CD4-positive, alpha-beta T cell treated with Interleukin-6 at 100 ng/mL for 8 hours (primary cell): Measurements from ENCODE around the gene ASB3.
A peak's percentile ranks its signal among the peaks of the same experiment; 100 is the strongest.
"Not testable (repeated sequence)": the region's sequence is repeated elsewhere in the genome, so short reads cannot be mapped to it uniquely, and the experiment has no call there.

Experiments
- DNase-seq: peaks from one replicate; pipeline ENCODE4 v3.0.0-alpha.2; 2020; ENCODE audit warnings: mixed read lengths, low spot score

Gene ASB3

GRCh38 chr2:53786705-53787613 is at the start of gene ASB3, which contains the start of gene ERLEC1:
ASB3 (minus strand) TSS chr2:53786953; CDS start chr2:53765572, 21,381 bp downstream.
ERLEC1 (plus strand) TSS chr2:53787044; CDS start chr2:53787211, 167 bp downstream.
- DNase-seq = peak; percentile 84

- DNase-seq = not testable (repeated sequence)
Observed at GRCh38 chr2:53829980-53830290, 43.2 kb upstream of the ASB3 start.

DNA sequence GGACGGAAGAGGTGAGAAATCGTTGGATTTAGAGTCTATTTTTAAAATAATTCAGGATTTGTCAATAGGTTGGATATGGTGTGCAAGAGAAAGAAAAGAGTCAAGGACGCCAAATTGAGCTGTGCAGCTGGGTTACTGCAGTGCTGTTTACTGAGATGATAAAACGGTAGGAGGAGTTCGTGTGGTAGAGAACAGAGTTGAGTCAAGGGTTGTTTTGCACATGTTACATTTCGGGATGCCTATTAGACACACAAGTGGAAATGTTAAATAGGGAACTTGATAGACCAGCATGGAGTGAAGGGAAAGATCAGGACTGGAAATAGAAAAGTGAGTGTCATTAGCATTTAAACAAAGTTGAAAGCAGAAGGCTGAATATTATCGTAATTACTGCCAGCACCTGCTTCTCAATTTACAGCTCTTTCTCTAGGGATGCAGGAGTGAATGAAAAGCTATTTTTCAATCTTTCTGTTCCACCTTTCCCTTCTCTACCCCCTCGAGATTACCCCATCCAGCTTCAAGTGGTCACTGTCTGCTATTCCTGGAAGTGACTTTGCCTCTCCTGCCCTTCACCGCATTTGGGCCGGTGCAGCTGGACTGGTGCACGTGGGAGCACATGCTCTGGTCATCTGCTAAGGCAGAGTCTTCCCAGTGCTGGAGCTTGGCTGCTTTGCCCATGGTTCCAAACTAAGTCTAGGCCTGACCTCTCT is 42.7 kb upstream of the ASB3 start:
- no peak for DNase-seq

- DNase-seq = no peak
Observed at GRCh38 chr2:53828331-53828730, 41.6 kb upstream of the ASB3 start.

DNA sequence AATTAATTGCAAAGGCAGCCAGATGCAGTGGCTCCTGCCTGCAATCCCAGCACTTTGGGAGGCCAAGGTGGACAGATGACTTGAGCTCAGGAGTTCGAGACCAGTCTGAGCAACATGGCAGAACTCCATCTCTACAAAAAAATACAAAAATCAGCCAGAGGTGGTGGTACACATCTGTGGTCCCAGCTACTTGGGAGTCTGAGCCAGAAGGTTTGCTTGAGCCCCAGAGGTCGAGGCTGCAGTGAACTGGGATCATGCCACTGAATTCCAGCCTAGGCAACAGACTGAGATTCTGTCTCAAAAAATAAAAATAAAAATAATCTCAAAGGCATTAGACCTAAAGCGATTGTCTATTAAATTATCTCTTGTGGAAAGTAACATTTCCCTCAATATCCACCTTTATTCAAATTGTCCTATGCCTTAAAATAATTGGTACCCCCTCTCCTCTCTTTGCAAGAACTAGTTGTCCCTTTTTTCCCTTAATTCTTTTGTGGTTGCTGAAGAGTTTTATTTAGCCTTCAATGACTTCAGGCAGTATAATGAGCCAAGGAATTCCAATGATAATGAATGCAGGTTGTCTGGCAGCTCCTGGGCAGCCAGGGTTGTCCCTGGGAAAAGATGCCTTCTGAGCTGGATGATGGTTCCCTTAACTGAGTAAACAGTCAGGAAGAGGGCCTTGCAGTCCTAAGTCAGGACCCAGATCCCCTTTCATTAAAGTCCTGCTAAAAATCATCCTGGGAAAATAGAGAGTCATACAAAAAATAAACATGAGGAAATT is 40.8 kb upstream of the ASB3 start:
- DNase-seq = no peak

- DNase-seq = no peak
Observed at GRCh38 chr2:53826587-53827397, 40.0 kb upstream of the ASB3 start.

DNA sequence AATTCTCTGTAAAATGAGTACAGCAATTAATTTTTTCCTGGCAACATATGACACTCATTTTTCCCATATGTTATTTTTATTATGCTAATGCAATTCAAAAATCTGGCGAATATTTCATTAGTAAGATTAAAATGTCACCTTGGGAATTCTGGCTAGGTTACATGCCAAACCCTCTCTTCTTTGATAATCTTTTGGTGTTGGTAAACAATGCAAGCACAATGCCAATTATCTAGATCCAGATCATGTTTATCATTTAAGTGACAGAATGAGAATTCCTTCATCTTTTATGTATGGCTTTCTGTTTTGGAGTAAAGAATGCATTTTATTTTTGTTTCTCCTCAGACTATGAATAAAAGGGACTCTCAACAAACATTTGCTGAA is 39.3 kb upstream of the ASB3 start:
- no peak for DNase-seq

DNA sequence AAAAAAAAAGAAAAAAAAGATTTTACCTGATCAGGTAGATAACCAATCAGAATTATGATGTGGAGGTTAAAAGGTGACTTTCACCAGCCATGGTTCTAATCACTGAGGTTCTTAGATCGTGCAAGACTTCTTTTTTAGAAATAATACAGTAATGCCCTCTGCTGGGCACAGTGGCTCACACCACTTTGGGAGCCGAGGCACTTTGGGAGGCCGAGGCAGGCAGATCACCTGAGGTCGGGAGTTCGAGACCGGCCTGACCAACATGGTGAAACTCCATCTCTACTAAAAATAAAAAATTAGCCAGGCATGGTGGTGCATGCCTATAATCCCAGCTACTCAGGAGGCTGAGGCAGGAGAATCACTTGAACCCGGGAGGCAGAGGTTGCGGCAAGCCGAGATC is 36.9 kb upstream of the ASB3 start:
- DNase-seq = not testable (repeated sequence)

GRCh38 chr2:53821810-53822209 is 35.1 kb upstream of the ASB3 start:
- DNase-seq = no peak

DNA sequence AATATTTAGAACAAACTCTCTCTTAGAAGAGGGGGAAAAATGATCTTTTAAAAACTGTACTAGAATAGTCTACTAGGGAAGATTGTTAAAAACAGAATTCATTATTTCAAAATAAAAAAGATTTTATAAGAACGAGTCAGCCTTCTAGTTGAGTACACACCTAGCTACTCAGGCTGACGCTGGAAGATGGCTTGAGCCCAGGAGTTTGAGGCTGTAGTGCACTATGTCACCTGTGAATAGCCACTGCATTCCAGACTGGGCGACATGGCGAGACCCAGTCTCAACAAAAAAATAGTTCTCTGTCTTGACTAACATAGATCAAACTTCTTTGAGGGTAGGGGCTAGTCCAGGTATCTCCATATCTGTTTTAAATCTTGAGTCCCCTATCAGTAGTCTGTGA is 34.0 kb upstream of the ASB3 start:
- DNase-seq = no peak

- DNase-seq = no peak
Observed at GRCh38 chr2:53820048-53820447, 33.3 kb upstream of the ASB3 start.

DNA sequence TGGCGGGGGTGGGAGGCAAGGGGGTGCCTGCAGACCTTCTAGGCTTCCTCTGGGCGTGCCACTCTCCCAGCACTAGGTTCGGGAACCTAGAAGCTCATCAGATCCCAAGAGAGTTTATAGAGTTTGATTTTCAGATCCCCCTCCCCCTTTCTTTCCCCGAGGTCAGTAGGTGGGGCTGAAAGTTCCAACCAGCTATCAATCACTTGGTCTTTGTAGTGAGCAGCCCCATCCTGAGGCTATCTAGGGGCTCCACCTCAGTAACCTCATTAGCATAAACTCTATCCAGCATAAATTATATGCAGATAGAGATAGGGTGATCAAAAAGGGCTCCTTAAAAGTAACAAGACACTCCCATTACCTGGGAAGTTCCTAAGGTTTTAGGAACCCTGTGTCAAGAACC is 32.9 kb upstream of the ASB3 start:
- DNase-seq = no peak

- no peak for DNase-seq
Observed at GRCh38 chr2:53818854-53819435, 32.2 kb upstream of the ASB3 start.

- DNase-seq = no peak
Observed at GRCh38 chr2:53813151-53813550, 26.4 kb upstream of the ASB3 start.

DNA sequence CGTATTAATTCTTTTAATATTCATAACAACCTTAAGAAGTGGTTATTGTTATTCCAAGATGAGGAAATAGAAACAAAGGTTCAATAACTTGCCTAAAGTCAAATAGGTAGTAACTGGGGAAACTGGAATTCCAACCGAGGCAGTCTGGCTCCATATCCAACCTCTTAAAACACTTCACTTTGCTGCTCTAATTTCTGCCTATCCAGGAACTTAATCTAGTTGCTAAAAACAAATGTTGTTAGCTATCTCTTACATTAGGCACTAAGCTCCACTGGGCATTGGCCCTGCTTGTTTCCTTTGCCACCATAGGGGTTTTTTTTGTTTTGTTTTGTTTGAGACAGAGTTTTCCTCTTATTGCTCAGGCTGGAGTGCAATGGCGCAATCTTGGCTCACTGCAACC is 24.8 kb upstream of the ASB3 start:
- DNase-seq = no peak

DNA sequence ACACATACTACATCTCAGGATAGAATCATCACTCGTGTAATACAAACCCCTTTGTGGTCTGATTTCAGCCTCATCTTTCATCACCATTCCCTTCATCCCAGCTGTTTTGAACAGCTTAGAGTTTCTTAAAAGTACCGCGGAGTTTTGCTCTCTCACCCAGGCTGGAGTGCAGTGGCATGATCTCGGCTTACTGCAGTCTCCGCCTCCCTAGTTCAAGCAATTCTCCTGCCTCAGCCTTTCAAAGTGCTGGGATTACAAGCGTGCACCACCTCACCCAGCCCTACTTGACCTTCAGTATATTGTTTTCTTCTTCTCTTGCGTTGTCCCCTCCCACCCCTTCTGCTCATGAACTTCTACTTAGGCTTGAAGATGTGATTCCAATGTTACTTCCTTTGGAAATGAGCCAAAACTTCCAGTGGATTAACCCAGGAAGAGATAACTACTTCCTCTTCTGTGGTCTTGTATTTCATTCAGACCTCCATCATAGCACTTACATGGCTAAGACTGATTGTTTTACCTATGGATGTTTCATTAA is 15.9 kb upstream of the ASB3 start:
- DNase-seq = no peak

DNA sequence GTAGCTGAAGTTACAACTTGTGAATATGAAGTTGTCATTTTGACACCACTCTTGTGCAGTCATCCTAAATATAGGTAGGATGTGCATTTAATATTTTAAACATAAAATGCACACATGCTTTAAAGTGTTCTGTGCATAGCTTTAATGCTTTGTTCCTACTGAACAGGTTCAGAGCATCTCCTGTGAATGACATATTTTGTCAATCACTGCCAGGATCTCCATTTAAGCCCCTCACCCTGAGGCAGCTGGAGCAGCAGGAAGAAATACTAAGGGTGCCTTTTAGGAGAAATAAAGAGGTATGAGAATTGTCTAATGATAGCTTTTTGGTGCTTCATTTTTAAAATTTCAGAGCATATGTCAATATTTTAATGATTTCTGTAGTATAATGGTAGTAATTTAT is 14.8 kb upstream of the ASB3 start:
- no peak for DNase-seq

DNA sequence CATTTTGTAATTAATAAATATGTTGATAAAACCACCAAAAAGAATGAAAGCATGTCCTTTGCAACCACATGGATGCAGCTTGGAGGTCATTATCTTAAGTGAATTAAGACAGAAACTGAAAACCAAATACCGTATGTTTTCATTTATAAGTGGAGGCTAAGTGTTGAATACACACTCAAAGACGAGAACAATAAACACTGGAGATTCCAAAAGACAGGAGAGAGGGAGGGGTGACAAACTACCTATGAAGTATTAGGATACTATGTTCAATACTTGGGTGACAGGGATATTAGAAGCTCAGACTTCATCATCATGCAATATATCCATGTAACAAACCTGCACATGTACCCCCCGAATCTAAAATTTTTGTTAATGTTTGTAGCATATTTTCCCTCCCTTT is 7.1 kb upstream of the ASB3 start:
- DNase-seq = no peak

DNA sequence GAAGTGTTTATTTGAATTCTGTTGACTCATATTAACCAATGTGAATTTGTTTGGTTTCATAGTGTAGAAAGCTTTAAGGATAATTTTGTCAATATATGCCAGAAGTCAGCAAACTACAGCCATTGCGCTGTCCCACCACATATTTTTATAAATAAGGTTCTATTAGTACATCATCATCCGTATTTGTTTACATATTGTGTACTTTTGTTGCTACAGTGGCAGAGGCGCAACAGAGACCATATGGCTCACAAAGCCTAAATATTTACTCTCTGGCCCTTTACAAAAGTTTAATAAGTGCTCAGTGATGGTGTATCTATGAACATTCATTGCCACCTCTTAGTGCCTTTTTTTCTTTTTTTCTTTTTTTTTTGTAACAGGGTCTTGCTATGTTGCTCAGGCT is 6.5 kb upstream of the ASB3 start:
- no peak for DNase-seq

GRCh38 chr2:53787614-53788289 is 999 bp upstream of the ASB3 start:
- no peak for DNase-seq

DNA sequence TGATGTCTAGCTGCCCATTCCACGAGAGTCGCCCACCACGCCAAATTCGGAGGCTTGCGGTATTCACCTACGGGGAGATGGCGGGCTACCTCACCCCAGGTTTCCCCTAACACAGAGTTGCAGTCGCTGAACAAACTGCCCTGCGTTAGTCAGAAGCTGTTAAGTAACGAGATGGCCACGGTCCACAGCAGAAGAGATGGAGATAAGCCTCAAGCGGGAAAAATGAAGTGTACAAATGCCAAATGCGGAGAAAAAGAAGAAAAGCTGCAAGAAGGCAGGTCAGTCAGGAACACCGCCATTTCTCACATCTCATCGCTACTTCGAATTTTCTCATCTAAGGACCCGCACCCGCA is 425 bp downstream of the ASB3 start:
- DNase-seq = no peak
